ENCODE measurements around the gene DLG2.

DNA sequence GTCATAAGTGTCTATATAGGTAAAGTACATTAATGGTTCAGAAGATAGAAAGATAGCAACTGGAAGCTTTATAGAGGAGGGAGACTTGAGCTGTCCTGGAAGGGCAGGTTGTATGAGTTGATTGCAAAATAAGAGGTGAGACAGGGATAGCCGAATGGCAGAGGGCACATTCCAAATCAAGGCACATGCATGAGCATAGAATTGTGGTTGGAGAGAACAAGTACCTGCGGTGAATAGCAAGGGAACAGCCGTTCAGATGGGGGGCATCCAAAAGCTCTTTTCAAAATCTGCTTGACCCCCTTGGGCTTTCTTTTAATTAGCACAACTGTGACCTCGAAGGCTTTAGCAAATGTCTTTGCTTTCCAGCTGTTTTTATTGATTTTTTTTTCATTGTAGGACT lies 1868.0 kb downstream of the DLG2 start:
- TF ChIP-seq, protein P1, sequence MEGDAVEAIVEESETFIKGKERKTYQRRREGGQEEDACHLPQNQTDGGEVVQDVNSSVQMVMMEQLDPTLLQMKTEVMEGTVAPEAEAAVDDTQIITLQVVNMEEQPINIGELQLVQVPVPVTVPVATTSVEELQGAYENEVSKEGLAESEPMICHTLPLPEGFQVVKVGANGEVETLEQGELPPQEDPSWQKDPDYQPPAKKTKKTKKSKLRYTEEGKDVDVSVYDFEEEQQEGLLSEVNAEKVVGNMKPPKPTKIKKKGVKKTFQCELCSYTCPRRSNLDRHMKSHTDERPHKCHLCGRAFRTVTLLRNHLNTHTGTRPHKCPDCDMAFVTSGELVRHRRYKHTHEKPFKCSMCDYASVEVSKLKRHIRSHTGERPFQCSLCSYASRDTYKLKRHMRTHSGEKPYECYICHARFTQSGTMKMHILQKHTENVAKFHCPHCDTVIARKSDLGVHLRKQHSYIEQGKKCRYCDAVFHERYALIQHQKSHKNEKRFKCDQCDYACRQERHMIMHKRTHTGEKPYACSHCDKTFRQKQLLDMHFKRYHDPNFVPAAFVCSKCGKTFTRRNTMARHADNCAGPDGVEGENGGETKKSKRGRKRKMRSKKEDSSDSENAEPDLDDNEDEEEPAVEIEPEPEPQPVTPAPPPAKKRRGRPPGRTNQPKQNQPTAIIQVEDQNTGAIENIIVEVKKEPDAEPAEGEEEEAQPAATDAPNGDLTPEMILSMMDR (IDR thresholded peaks at IDR 0.05), result no peak
- TF ChIP-seq POLR2A (IDR thresholded peaks at IDR 0.05), result no peak

Data from uterus (tissue), 2 donors.